OCI-M1 (cell line): ENCODE measurements around the gene CDV3.

Experiments
- DNase-seq: peaks from one replicate; lab custom pipeline; 2025; lab: John Stamatoyannopoulos, UW

Gene CDV3

DNA sequence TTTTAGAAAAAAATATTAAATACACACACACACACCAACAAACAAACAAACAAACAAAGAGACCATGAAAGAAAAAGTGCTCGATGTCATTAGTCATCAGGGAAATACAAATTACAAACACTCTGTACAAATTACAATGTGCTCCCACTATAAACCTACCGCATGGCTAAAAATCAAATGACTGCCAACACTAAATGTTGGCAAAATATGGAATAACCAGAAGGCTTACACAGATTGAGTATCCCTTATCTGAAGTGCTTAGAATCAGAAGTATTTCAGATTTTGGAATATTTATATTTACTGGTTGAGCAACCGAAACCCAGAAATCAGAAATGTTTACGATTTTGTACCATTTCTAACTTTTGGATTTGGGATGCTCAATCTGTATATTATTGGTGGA lies 33.4 kb downstream of the CDV3 start:
- DNase-seq, result no peak

DNA sequence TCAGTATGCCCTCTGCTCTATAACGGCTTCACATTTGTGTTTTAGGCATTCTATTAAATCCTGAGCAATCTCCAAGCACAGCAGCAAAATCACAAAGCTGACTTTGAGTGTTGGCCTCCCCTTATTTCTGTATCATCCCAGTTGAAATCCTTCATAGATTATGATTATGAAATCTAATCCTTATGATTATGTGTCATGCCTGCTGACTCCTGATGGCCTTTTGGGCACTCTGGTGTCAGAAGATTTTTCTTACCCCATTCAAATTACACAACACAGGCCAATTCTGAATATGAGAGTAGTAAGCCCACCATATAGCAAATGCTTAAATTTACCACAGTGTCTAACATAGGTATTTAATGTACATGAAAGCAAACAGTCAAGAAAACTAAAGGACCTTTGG lies 34.3 kb downstream of the CDV3 start:
- no peak for DNase-seq

DNA sequence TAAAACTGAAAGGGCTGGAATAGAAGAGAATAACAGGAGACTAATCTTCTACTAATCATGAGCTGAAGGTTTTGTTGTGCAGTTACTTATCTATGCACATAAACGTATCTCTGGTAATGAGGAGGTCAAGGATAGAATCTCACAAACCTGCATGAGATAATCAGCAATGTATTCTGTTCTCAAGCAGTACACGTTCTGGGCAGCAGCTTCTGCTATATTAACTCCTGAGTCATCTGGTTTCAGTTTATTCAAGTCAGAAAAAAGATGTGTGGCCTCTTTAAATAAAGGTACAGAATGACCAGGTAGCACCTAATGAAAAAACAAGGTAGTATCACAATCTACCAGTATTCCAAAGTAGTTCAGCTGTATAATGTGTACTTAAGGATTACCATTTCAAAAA lies 34.9 kb downstream of the CDV3 start:
- no peak for DNase-seq

DNA sequence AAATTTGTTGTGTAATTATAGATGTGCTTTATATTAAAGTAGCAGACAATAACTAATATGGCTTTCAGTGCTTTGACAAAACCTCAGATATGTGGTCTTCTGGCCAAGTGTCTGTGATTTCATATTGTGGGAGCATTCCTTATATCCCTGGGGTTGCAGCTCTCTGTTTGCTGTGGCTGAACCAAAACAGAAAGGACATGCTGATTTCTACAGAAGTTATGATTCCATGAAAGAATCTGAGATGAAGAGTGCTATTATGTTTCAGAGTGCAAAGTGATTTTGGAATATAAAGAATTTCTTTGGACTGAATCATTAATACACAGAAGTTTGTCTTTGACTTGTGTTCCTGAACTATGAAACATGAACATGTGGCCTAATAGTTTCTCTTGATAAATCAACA lies 36.5 kb downstream of the CDV3 start:
- DNase-seq, result no peak

DNA sequence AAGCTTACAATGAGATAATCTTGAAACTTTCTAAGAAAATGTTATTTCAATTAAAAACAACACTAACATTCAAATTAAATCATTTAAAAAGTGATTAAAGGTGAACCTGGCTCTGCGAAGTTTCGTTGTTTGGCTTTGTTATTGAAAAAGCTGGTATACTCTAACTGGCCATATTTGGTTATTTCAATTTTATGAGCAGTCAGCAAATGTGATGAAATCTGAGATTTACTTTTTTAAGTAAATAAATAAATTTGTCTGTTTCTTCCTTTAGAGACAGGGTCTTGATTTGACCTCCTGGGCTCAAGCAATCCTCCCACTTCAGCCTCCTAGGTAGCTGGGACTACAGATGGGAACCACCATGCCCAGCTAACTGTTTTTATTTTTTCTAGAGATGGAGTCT lies 38.0 kb downstream of the CDV3 start:
- no peak for DNase-seq

DNA sequence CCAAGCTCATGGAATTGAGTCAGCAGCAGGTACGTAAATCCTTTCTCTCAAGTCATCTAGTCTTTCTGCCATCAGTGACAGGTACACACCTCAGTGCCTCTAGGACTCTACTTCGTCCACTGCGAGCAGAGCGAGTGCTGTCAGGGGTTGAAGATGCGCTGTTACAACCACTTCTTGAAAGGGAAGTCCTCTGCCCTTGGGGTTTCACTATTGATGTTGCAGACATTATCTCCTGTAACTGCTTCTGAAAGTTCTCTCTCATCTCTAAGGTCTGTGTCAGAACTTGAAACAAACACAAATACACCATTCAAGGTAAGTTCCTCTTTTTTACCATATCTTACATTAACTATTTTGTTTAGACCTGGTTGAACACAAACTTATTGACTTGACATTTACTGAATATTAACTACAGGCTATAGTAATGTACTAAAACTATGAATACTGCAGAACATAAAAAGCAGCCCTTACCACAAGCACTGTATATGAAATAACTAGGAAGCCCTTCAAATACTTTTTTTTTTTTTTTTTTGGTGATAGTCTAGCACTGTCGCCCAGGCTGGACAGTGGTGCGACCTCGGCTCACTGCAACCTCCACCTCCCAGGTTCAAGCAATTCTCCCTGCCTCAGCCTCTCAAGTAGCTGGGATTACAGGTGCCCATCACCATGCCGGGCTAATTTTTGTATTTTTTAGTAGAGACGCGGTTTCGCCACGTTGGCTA lies 46.7 kb downstream of the CDV3 start:
- no peak for DNase-seq

DNA sequence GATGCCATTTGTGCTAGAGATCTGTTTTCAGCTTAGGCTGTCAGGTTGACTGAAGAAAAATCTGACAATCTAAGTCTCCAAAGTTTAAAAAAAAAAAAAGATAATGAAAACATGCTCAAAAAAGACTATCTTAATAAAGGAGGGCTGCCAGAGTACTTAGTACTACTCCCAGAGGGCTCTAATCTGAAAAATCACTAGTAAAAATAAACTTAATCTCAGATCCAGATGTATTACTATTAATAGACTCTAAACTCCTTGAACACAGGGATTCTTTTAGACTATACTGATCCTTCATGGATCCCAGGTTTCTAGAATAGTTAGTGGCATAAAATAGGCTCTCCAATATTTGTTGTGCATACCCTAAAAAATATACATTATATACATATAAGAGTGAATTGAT lies 54.3 kb downstream of the CDV3 start:
- DNase-seq, result no peak

DNA sequence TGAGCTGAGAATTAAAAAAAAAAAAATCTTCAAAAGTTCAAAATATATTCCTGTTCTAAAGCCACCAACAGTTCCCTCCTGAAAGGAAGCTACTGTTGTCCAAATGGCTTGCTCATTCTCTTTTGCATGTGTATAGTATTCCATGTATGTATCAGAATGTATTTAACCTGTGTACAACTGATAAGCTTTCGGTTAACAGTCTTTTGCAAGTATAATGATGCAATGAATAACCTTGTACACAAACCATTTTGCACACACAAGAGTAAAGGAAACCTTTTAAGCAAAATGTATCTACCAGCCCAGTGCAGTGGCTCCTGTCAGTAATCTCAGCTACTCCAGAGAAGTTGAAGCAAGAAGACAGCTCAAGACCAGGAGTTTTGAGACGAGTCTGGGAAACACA lies 55.7 kb downstream of the CDV3 start:
- DNase-seq, result peak; percentile 58

DNA sequence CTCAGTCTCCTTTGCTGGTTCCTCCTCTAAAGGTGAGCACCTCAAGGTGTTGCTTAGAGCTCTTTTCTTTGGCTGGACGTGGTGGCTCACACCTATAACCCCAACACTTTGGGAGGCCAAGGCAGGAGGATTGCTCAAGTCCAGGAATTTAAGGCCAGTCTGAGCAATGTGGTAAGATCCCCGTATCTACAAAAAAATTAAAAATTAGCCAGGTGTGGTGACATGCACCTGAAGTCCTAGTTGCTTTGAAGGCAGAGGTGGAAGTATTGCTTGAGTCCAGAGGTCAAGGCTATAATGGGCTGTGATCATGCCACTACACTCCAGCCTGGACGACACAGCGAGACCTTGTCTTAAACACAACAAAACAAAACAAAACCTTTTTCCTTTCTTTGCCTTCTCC lies 60.0 kb downstream of the CDV3 start:
- DNase-seq, result no peak
